ENCODE data around the gene PLEKHA6.

GRCh38 chr1:204262506-204263253 is 97.0 kb downstream of the PLEKHA6 start:
- TF ChIP-seq CTCF (IDR thresholded peaks at IDR 0.05 in 4 of 5, conservative IDR thresholded peaks at IDR 0.05 in 1 of 5) (no peak), POLR2A (IDR thresholded peaks at IDR 0.05) (no peak)
